Lung (tissue), 12 donors: ENCODE results near the gene ATP8B4. TPM values are rescaled to one million over a fixed set of nuclear protein-coding genes. Genes with fewer than 3 reads are reported as not detected.

Source experiments
- ATAC-seq: fragments of 200-7000 bp; cut with Tn5 transposase; one replicate; pipeline ENCODE4 v1.9.1; 2020; ENCODE audit warnings: moderate number of reproducible peaks; ENCODE audit not compliant: insufficient read depth, low FRiP score
- DNase-seq, 3 donors: peaks; one replicate each; pipeline ENCODE4 v3.0.0-alpha.2; 2013 to 2017
- H3K27ac ChIP-seq, 2 donors: one replicate each; pipeline ENCODE4 v1.5.1; 2013; ENCODE audit warnings: mild to moderate bottlenecking in 2 of 2, moderate library complexity in 2 of 2, control low read depth in 1 of 2, inconsistent platforms in 1 of 2, low read depth in 1 of 2, low read length in 1 of 2
- H3K27me3 ChIP-seq, 3 donors: one replicate each; pipeline ENCODE4 v1.5.1; 2013; ENCODE audit warnings: low read length in 2 of 3; ENCODE audit not compliant: control insufficient read depth in 3 of 3, insufficient read depth in 3 of 3
- H3K36me3 ChIP-seq, 4 donors: one replicate each; pipeline ENCODE4 v1.5.1; 2013; ENCODE audit warnings: low read length in 4 of 4, mild to moderate bottlenecking in 1 of 4, moderate library complexity in 1 of 4; ENCODE audit not compliant: control insufficient read depth in 4 of 4, insufficient read depth in 4 of 4
- H3K4me1 ChIP-seq, 5 donors: one replicate each; pipeline ENCODE4 v1.5.1; 2013; ENCODE audit warnings: low read length in 5 of 5, mild to moderate bottlenecking in 2 of 5, moderate library complexity in 1 of 5; ENCODE audit not compliant: control insufficient read depth in 5 of 5, insufficient read depth in 5 of 5
- H3K4me3 ChIP-seq: one replicate; pipeline ENCODE4 v1.5.1; 2013; ENCODE audit warnings: mild to moderate bottlenecking, control low read depth, moderate library complexity
- H3K9ac ChIP-seq, 2 donors: one replicate each; pipeline ENCODE4 v1.5.1; 2013; ENCODE audit warnings: low read length in 2 of 2, control low read depth in 1 of 2; ENCODE audit not compliant: insufficient read depth in 1 of 2
- H3K9me3 ChIP-seq, 4 donors: one replicate each; pipeline ENCODE4 v1.5.1; 2013; ENCODE audit warnings: low read length in 3 of 4, mild to moderate bottlenecking in 1 of 4, moderate library complexity in 1 of 4; ENCODE audit not compliant: control insufficient read depth in 4 of 4, insufficient read depth in 3 of 4
- whole genome bisulfite sequencing, 2 donors: extraction: QIAGEN DNeasy Blood & Tissue Kit; methylation state at CpG; one replicate each; pipeline ENCODE4 v1.1.7; 2013; 5-methylcytosine and 5-hydroxymethylcytosine counted together
- polyA plus RNA-seq, 2 donors: library from polyadenylated mRNA; stranded (reverse); fragments of 200-250 nt; gene quantifications; one replicate each; pipeline ENCODE4 v1.2.1, GENCODE V29; 2013
- total RNA-seq, 2 donors: library from RNA; depleted of rRNA in 1 of 2; stranded (reverse); fragments of >200 nt in 1 of 2; gene quantifications; one replicate each; pipeline ENCODE4 v1.2.1, GENCODE V29; 2014 to 2021
- TF ChIP-seq, protein P1 (sequence below): IDR thresholded peaks from 2 replicates; pipeline ENCODE4 v1.5.1; 2012; ENCODE audit warnings: mild to moderate bottlenecking; ENCODE audit errors: control extremely low read depth, extremely low read depth
- donor health status: control.
- donor health status: control.
- donor health status: Bipolar disorder and iron deficiency.
- donor health status: healthy.
- donor health status: DM: yes; HTN: yes; CAD: no.

ATP8B4 gene
- total and polyA plus RNA-seq, 4 donors: 1.6 to 23.1 (median 3.3) TPM

DNA sequence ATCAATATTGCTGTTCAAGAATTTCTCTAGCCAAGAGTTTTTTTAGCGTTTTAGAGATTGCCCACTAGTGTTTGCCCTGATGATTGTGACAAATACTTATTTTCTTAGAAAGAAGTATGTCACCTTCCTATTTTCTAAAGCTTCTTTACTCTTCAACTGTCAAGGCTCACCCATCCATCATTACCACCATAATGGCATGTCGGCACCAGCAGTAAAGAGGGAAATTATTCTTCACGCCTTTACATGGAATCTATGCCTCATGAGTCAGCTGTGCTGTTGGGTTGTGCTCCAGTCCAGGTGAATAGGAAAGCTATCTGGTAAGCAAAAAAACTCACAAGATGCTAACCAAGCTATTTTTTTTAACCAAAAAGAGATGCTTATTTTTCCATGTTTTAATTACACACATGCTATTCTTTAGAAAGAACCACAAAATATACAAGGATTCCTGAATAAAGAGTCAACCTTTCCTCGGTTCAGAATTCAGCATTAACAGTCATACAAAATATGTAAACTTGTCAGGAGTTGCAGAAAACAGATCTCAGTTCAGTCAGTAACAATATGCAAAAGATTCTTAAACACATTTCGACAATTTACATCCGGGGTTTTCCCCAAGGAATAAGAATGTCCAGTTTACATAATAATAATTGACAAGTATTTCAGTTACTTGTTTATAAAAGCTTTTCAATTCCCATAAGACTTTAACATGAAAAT lies 128.0 kb downstream of the ATP8B4 start:
- H3K9ac ChIP-seq: no peak overlapping the region
- DNase-seq: no peak
- H3K27ac ChIP-seq: no peak overlapping the region
- TF ChIP-seq, protein P1, sequence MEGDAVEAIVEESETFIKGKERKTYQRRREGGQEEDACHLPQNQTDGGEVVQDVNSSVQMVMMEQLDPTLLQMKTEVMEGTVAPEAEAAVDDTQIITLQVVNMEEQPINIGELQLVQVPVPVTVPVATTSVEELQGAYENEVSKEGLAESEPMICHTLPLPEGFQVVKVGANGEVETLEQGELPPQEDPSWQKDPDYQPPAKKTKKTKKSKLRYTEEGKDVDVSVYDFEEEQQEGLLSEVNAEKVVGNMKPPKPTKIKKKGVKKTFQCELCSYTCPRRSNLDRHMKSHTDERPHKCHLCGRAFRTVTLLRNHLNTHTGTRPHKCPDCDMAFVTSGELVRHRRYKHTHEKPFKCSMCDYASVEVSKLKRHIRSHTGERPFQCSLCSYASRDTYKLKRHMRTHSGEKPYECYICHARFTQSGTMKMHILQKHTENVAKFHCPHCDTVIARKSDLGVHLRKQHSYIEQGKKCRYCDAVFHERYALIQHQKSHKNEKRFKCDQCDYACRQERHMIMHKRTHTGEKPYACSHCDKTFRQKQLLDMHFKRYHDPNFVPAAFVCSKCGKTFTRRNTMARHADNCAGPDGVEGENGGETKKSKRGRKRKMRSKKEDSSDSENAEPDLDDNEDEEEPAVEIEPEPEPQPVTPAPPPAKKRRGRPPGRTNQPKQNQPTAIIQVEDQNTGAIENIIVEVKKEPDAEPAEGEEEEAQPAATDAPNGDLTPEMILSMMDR: no peak
- H3K9me3 ChIP-seq: no peaks in the 10 kb centered on the region
- 79 to 93% methylated on average over 6 of the region's 6 CpGs for WGBS, 2 donors
- no peaks in the 10 kb centered on the region for H3K36me3 ChIP-seq
- ATAC-seq: no peak
- no peak overlapping the region for H3K4me3 ChIP-seq
- peaks cover 0 to 12% (median 2%) of the 10 kb centered on the region in 5 donors for H3K4me1 ChIP-seq
- H3K27me3 ChIP-seq: no peaks in the 10 kb centered on the region

DNA sequence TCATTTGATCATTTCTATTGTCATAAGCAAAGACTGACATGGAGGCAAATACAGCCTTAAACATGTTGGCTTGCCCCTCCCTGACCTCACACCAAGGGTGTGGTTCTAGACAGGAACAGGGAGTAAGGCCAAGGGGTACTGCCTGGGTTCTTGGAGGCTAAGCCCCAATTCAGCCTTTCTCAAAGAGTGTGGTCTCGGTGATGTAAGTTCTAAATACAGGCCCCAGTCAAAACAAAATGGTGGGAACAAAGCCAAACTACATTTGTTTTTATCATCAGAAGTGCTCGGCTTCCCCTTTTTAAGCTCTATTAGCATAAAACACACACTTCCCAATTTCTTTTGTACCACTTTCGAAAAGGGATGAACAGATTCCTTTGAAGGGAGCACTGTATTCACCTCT lies 129.5 kb downstream of the ATP8B4 start:
- DNase-seq (peak in 1 of 3 donors; percentile 44), ATAC-seq (no peak)
- 32 to 44% methylated on average over 3 of the region's 3 CpGs for WGBS, 2 donors
- no peak overlapping the region for H3K9ac ChIP-seq
- H3K36me3 ChIP-seq: no peaks in the 10 kb centered on the region
- no peak overlapping the region for H3K27ac ChIP-seq
- H3K9me3 ChIP-seq: no peaks in the 10 kb centered on the region
- H3K4me3 ChIP-seq: no peak overlapping the region
- no peaks in the 10 kb centered on the region for H3K27me3 ChIP-seq
- TF ChIP-seq, protein P1: no peak
- H3K4me1 ChIP-seq: peaks cover 0 to 12% (median 2%) of the 10 kb centered on the region in 5 donors

DNA sequence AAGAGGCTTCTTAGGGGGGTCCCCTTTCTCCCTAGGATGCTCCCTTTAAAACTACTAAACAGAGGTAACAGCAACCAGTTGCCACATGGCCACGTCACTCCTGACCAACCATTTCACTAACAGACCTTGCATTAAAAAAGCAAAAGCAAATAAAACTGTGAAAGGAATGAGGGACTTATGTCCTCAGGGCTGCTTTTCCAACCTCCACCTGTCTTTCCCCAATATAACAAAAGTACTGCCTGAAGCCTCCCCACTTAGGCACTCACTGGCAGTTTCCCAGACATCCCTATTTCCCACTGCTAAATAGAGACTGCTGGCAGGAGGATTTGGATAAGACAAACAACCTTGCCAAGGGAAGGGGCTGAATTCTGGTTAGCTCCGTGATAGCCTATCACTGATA lies 130.3 kb downstream of the ATP8B4 start:
- Histone ChIP-seq H3K4me3 (no peak overlapping the region), H3K36me3 (no peaks in the 10 kb centered on the region), H3K27ac (no peak overlapping the region), H3K9ac (no peak overlapping the region), H3K9me3 (no peaks in the 10 kb centered on the region), H3K27me3 (no peaks in the 10 kb centered on the region), H3K4me1 (peaks cover 0 to 12% (median 2%) of the 10 kb centered on the region in 5 donors)
- WGBS, 2 donors: 77 to 90% methylated on average over 2 of the region's 2 CpGs
- DNase-seq: no peak
- TF ChIP-seq, protein P1: no peak
- no peak for ATAC-seq
